Heart left ventricle (tissue), 13 donors: ENCODE data around the gene ABLIM2.

Experiments used
- POLR2A ChIP-seq, 2 donors: fragments of 450-650 bp; IDR thresholded peaks; one replicate each; pipeline ENCODE4 v1.6.1; 2017; ENCODE audit warnings: antibody characterized with exemption in 2 of 2, mild to moderate bottlenecking in 2 of 2, moderate library complexity in 2 of 2
- TF ChIP-seq, protein P1 (sequence below), 12 donors: fragments of 200-600 bp; sonication (generic) in 4 of 12; IDR thresholded peaks; one replicate each; pipeline versions ENCODE4 v1.5.0 to v1.8.0; 2018 to 2022; ENCODE audit warnings: antibody characterized with exemption in 12 of 12, mild to moderate bottlenecking in 5 of 12
- donor health status: ischemic (EF 13 %, LVEDD 7.1; RV severe dilation, severe dysfunction).
- donor health status: DM: no; HTN: yes; CAD: no.
- donor health status: DM: no; HTN: no; CAD: no.
- donor health status: ischemic (EF 25% LVEDD 6.9; RV normal size, moderate dysfunction).
- donor health status: ischemic (EF 25% LVEDD 5.7; RV mildly dilated, moderate dysfunction).
- donor health status: ischemic (EF 35%, LVEDD 5.7; RV mildly dilated, moderate dysfunction).
- donor health status: nonischemic (EF 11% LVEDD 7.7; RV severe dilation, severe dysfunction).
- donor health status: DM: yes; HTN: yes; CAD: no.
- donor health status: PGD.
- donor health status: ischemic (EF 29% LVEDD 5.4; RV normal size, mild dysfunction).
- donor health status: nonischemic (EF 23%, LVEDD 6.1; RV moderate dilation, normal function).

DNA sequence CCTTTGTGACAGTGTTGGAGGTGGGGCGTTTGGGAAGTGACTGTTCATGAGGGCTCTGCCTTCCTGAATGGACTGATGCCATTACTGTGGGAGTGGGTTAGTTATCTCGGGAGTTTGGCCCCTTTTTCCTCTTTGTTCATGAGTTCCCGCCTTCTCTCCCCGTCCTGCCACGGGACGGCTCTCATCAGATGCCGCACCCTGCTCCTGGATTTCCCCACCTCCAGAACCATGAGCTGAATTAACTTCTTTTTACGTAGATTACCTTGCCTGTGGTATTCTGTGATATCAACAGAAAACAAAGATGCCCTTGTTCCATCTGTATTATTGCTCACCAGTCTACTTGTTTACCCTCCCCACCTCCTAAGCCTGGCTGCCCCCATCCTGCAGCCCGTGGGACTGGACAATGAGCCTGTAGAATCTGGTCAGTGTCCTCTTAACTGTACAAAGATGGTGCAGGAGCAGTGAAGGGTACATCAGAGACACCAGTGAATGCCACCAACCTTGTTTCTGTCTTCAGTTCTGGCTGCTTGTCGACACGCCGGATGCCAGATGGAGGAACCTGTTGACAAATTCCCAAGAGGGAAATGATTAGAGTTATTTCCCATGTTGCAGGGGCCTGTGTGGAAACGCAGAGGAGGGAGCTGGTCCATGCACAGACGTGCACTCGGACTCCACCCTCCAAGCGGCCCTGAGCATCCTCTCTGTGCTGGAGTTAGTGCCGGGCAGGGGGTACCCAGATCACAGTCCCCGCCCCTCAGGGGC lies 104.7 kb downstream of the ABLIM2 start:
- TF ChIP-seq, protein P1, sequence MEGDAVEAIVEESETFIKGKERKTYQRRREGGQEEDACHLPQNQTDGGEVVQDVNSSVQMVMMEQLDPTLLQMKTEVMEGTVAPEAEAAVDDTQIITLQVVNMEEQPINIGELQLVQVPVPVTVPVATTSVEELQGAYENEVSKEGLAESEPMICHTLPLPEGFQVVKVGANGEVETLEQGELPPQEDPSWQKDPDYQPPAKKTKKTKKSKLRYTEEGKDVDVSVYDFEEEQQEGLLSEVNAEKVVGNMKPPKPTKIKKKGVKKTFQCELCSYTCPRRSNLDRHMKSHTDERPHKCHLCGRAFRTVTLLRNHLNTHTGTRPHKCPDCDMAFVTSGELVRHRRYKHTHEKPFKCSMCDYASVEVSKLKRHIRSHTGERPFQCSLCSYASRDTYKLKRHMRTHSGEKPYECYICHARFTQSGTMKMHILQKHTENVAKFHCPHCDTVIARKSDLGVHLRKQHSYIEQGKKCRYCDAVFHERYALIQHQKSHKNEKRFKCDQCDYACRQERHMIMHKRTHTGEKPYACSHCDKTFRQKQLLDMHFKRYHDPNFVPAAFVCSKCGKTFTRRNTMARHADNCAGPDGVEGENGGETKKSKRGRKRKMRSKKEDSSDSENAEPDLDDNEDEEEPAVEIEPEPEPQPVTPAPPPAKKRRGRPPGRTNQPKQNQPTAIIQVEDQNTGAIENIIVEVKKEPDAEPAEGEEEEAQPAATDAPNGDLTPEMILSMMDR (IDR thresholded peaks at IDR 0.05), result no peak
- no peak for TF ChIP-seq POLR2A (IDR thresholded peaks at IDR 0.05)
